WTC11 (cell line): Measurements from ENCODE around the gene CMTM6.

Source experiments
- ATF6 ChIP-seq: sonication (generic); formaldehyde crosslinking; IDR thresholded peaks from 2 replicates; pipeline ENCODE4 v1.8.1; 2023; ENCODE audit warnings: mild to moderate bottlenecking, missing genetic modification reagents
- CBFB ChIP-seq: sonication (generic); formaldehyde crosslinking; IDR thresholded peaks from 2 replicates; pipeline ENCODE4 v1.8.1; 2022; ENCODE audit warnings: mild to moderate bottlenecking, low read depth, missing genetic modification reagents
- CREB1 ChIP-seq: sonication (generic); formaldehyde crosslinking; IDR thresholded peaks from 2 replicates; pipeline ENCODE4 v1.8.0; 2023; ENCODE audit warnings: mild to moderate bottlenecking, missing genetic modification reagents
- CTCF ChIP-seq: fragments of 200-600 bp; IDR thresholded peaks from 2 replicates; pipeline ENCODE4 v1.8.0; 2022; ENCODE audit warnings: antibody characterized with exemption
- ESRRA ChIP-seq: sonication (generic); formaldehyde crosslinking; IDR thresholded peaks from 2 replicates; pipeline ENCODE4 v1.8.1; 2022; ENCODE audit warnings: mild to moderate bottlenecking, missing genetic modification reagents, borderline replicate concordance
- HMGXB4 ChIP-seq: sonication (generic); formaldehyde crosslinking; IDR thresholded peaks from 2 replicates; pipeline ENCODE4 v1.8.1; 2023; ENCODE audit warnings: mild to moderate bottlenecking, moderate library complexity, missing genetic modification reagents
- JUN ChIP-seq: sonication (generic); formaldehyde crosslinking; IDR thresholded peaks from 2 replicates; pipeline ENCODE4 v1.8.0; 2023; ENCODE audit warnings: mild to moderate bottlenecking, missing genetic modification reagents
- MAX ChIP-seq: sonication (generic); formaldehyde crosslinking; IDR thresholded peaks from 2 replicates; pipeline ENCODE4 v1.8.0; 2022; ENCODE audit warnings: mild to moderate bottlenecking, missing genetic modification reagents
- NR2C2 ChIP-seq: sonication (generic); formaldehyde crosslinking; IDR thresholded peaks from 2 replicates; pipeline ENCODE4 v1.8.0; 2022; ENCODE audit warnings: mild to moderate bottlenecking, missing genetic modification reagents
- TEAD4 ChIP-seq: sonication (generic); formaldehyde crosslinking; IDR thresholded peaks from 2 replicates; pipeline ENCODE4 v1.8.0; 2022; ENCODE audit warnings: mild to moderate bottlenecking, missing genetic modification reagents
- USF2 ChIP-seq: sonication (generic); formaldehyde crosslinking; IDR thresholded peaks from 2 replicates; pipeline ENCODE4 v1.8.1; 2023; ENCODE audit warnings: mild to moderate bottlenecking, missing genetic modification reagents, moderate library complexity
- ZSCAN18 ChIP-seq: fragments of 250-450 bp; sonication (Bioruptor Pico); IDR thresholded peaks from 2 replicates; pipeline ENCODE4 v2.1.2; 2022; ENCODE audit warnings: mild to moderate bottlenecking, moderate library complexity

GRCh38 chr3:32456429-32457130, 46.1 kb downstream of the CMTM6 start:
- no peak for TF ChIP-seq MAX
- no peak for TF ChIP-seq CREB1 (CRISPR knock-in tag)
- no peak for TF ChIP-seq NR2C2 (CRISPR knock-in tag)
- no peak for TF ChIP-seq CBFB (CRISPR knock-in tag)
- no peak for TF ChIP-seq ZSCAN18 (CRISPR knock-in tag)
- no peak for TF ChIP-seq ATF6 (CRISPR knock-in tag)
- no peak for TF ChIP-seq JUN (CRISPR knock-in tag)
- no peak for TF ChIP-seq HMGXB4
- no peak for TF ChIP-seq TEAD4
- TF ChIP-seq CTCF, result no peak
- no peak for TF ChIP-seq ESRRA (CRISPR knock-in tag)
- no peak for TF ChIP-seq USF2 (CRISPR knock-in tag)
